ENCODE data around the gene HSPB9.
"Not testable (repeated sequence)": the region's sequence is repeated elsewhere in the genome, so short reads cannot be mapped to it uniquely, and the experiment has no call there.

The HSPB9 gene

GRCh38 chr17:42143138-42143537 is 20.5 kb downstream of the HSPB9 start:
- DNase-seq (ENCODE audit: low read depth): not testable (repeated sequence)

GRCh38 chr17:42146911-42147607 is 24.5 kb downstream of the HSPB9 start:
- no peak for DNase-seq (ENCODE audit: low read depth)

GRCh38 chr17:42153919-42154742 is 31.5 kb downstream of the HSPB9 start:
- DNase-seq (ENCODE audit: low read depth): no peak

- no peak for DNase-seq (ENCODE audit: low read depth)
Measured at GRCh38 chr17:42155614-42156045, 33.0 kb downstream of the HSPB9 start.

GRCh38 chr17:42159796-42160530 is 37.4 kb downstream of the HSPB9 start:
- DNase-seq (ENCODE audit: low read depth): no peak

- no peak for DNase-seq (ENCODE audit: low read depth)
Measured at GRCh38 chr17:42160531-42160910, 37.9 kb downstream of the HSPB9 start.

- no peak for DNase-seq (ENCODE audit: low read depth)
Measured at GRCh38 chr17:42163113-42163512, 40.5 kb downstream of the HSPB9 start.

- no peak for DNase-seq (ENCODE audit: low read depth)
Measured at GRCh38 chr17:42163696-42164407, 41.2 kb downstream of the HSPB9 start.

GRCh38 chr17:42165751-42166150 is 43.1 kb downstream of the HSPB9 start:
- DNase-seq (ENCODE audit: low read depth): no peak

GRCh38 chr17:42166196-42166763 is 43.7 kb downstream of the HSPB9 start:
- no peak for DNase-seq (ENCODE audit: low read depth)

GRCh38 chr17:42167807-42168206 is 45.2 kb downstream of the HSPB9 start:
- no peak for DNase-seq (ENCODE audit: low read depth)

GRCh38 chr17:42169351-42169750 is 46.7 kb downstream of the HSPB9 start:
- DNase-seq (ENCODE audit: low read depth): no peak

- no peak for DNase-seq (ENCODE audit: low read depth)
Measured at GRCh38 chr17:42171831-42172230, 49.2 kb downstream of the HSPB9 start.
